Common myeloid progenitor, CD34-positive (primary cell): ENCODE data around the gene NPIPA7. TPM values are rescaled to one million over a fixed set of nuclear protein-coding genes. Genes with fewer than 3 reads are reported as not detected.
"Not testable (repeated sequence)": the region's sequence is repeated elsewhere in the genome, so short reads cannot be mapped to it uniquely, and the experiment has no call there.

Experiments
- CTCF ChIA-PET: fragments of 350-600 bp; sonication (Branson Sonifier 250); formaldehyde crosslinking; loops from one replicate; lab custom pipeline; 2021; ENCODE audit warnings: antibody characterized with exemption; lab: Charles Lee
- POLR2A ChIA-PET: fragments of 350-600 bp; sonication (Branson Sonifier 250); formaldehyde crosslinking; loops from one replicate; lab custom pipeline; 2021; ENCODE audit warnings: antibody characterized with exemption; lab: Charles Lee
- DNase-seq, 3 donors: peaks; one replicate each; pipeline versions ENCODE4 v3.0.0 to v3.0.0-alpha.2; 2013
- H3K27ac ChIP-seq, 2 experiments: 1 replicate in 1 of 2; 2 replicates in 1 of 2; pipeline ENCODE4 v1.7.0; 2013; ENCODE audit warnings: inconsistent platforms in 2 of 2, low read length in 2 of 2, mild to moderate bottlenecking in 2 of 2, low read depth in 1 of 2, moderate library complexity in 1 of 2; ENCODE audit not compliant: severe bottlenecking in 2 of 2, insufficient read depth in 1 of 2, poor library complexity in 1 of 2
- H3K27me3 ChIP-seq, 5 experiments: replicated peaks in 2 of 5; 1 replicate in 3 of 5; 2 replicates in 2 of 5; pipeline versions ENCODE4 v1.6.1 to v1.7.0; 2013; ENCODE audit warnings: low read length in 4 of 5, mild to moderate bottlenecking in 2 of 5, moderate library complexity in 2 of 5, inconsistent platforms in 1 of 5; ENCODE audit not compliant: insufficient read depth in 5 of 5, control insufficient read depth in 4 of 5
- H3K36me3 ChIP-seq, 4 experiments: 1 replicate in 2 of 4; 2 replicates in 2 of 4; pipeline versions ENCODE4 v1.6.1 to v1.7.0; 2013; ENCODE audit warnings: low read length in 3 of 4, control low read depth in 1 of 4, mild to moderate bottlenecking in 1 of 4; ENCODE audit not compliant: control insufficient read depth in 4 of 4, insufficient read depth in 4 of 4
- H3K4me1 ChIP-seq, 4 experiments: 1 replicate in 3 of 4; 2 replicates in 1 of 4; pipeline versions ENCODE4 v1.6.1 to v1.7.1; 2013; ENCODE audit warnings: low read length in 3 of 4, mild to moderate bottlenecking in 3 of 4, control low read depth in 1 of 4, inconsistent platforms in 1 of 4, moderate library complexity in 1 of 4; ENCODE audit not compliant: control insufficient read depth in 4 of 4, insufficient read depth in 4 of 4; ENCODE audit errors: control extremely low read depth in 1 of 4
- H3K4me3 ChIP-seq, 7 experiments: 1 replicate in 4 of 7; 2 replicates in 3 of 7; pipeline versions ENCODE4 v1.5.1 to v1.7.0; 2013; ENCODE audit warnings: mild to moderate bottlenecking in 7 of 7, low read length in 6 of 7, moderate library complexity in 6 of 7, inconsistent platforms in 2 of 7, low read depth in 2 of 7, control low read depth in 1 of 7; ENCODE audit not compliant: insufficient read depth in 4 of 7, control insufficient read depth in 1 of 7; ENCODE audit errors: extremely low read depth in 1 of 7
- H3K9me3 ChIP-seq, 5 experiments: 1 replicate in 4 of 5; 2 replicates in 1 of 5; pipeline versions ENCODE4 v1.6.1 to v1.7.1; 2013; ENCODE audit warnings: low read length in 4 of 5, mild to moderate bottlenecking in 2 of 5, inconsistent platforms in 1 of 5, low read depth in 1 of 5, moderate library complexity in 1 of 5; ENCODE audit not compliant: control insufficient read depth in 4 of 5, insufficient read depth in 2 of 5; ENCODE audit errors: control extremely low read depth in 1 of 5
- WGBS: methylation state at CpG from one replicate; pipeline ENCODE4 v1.1.5; 2013; ENCODE audit not compliant: insufficient coverage; 5-methylcytosine and 5-hydroxymethylcytosine counted together
- polyA plus RNA-seq: library from polyadenylated mRNA; unstranded; fragments of 120-200 nt; gene quantifications from one replicate; pipeline ENCODE4 v1.2.1, GENCODE V29; 2013

NPIPA7 gene
- 10.3 TPM for polyA plus RNA-seq

DNA sequence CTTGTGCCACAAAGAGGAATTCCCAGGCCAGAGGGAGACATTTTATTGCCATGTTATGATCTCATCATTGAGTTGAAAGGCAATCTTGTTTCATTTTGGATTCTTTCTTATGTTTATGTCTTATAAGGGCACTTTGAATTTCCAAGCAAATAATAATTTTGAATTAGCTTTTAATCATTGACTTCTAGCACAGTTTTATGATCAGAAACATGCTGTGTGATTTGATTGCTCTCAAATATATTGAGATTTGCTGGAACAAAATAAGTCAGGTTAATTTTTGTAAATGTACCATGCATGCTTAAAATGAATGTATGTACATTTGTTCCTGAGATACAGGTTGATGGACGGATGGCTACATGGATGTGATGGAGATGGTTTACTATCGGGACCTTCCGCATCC lies at the start of gene NPIPA7:
Gene NPIPA7 (plus strand): TSS at position 301 of the 400 bp plus-strand sequence. CDS start 105 bp downstream, outside the sequence.
- DNase-seq, H3K36me3 ChIP-seq, CTCF ChIA-PET, H3K27me3 ChIP-seq, H3K4me3 ChIP-seq, H3K27ac ChIP-seq, POLR2A ChIA-PET, H3K9me3 ChIP-seq, H3K4me1 ChIP-seq: not testable (repeated sequence)
- no CpG with 5 or more reads among the region's 3 CpGs for whole genome bisulfite sequencing

- H3K9me3 ChIP-seq, DNase-seq, H3K4me3 ChIP-seq, H3K27ac ChIP-seq, H3K36me3 ChIP-seq, H3K4me1 ChIP-seq, CTCF ChIA-PET, POLR2A ChIA-PET, H3K27me3 ChIP-seq: not testable (repeated sequence)
- no CpG with 5 or more reads among the region's 23 CpGs for WGBS
Measured at GRCh38 chr16:16331466-16331865, 47.5 kb upstream of the NPIPA7 start.

- H3K36me3 ChIP-seq, H3K4me1 ChIP-seq, H3K27me3 ChIP-seq, CTCF ChIA-PET, POLR2A ChIA-PET, H3K27ac ChIP-seq, H3K4me3 ChIP-seq, H3K9me3 ChIP-seq, DNase-seq: not testable (repeated sequence)
- no CpG with 5 or more reads among the region's 30 CpGs for WGBS
Measured at GRCh38 chr16:16357556-16357955, 21.4 kb upstream of the NPIPA7 start.

DNA sequence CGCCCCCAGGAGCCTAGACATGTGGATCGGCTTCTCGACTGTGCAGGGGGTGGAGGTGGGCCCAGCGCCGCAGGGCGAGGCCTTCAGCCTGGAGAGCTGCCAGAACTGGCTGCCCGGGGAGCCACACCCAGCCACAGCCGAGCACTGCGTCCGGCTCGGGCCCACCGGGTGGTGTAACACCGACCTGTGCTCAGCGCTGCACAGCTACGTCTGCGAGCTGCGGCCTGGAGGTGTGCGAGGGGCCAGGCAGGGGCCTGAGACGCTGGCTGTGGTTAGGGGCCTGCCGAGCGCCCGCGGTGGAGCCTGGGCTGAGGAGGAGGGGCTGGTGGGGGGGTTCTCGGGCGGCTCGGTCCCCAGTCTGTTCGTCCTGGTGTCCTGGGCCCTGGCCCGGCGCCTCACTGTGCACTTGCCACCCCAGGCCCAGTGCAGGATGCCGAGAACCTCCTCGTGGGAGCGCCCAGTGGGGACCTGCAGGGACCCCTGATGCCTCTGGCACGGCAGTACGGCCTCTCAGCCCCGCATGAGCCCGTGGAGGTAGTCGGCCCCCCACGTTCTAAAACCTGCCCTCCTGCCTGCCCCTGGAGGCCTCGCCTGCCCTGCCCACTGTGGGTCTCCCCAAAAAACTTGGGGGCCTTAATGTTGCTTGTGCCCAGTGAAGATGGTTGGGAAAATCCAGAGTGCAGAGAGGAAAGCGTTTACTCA lies 20.2 kb upstream of the NPIPA7 start:
- POLR2A ChIA-PET, H3K4me1 ChIP-seq, H3K27ac ChIP-seq, H3K9me3 ChIP-seq, H3K36me3 ChIP-seq, DNase-seq, H3K27me3 ChIP-seq, H3K4me3 ChIP-seq, CTCF ChIA-PET: not testable (repeated sequence)
- WGBS: no CpG with 5 or more reads among the region's 40 CpGs

- H3K4me3 ChIP-seq, H3K9me3 ChIP-seq, H3K27ac ChIP-seq, POLR2A ChIA-PET, DNase-seq, CTCF ChIA-PET, H3K27me3 ChIP-seq, H3K36me3 ChIP-seq, H3K4me1 ChIP-seq: not testable (repeated sequence)
- no CpG with 5 or more reads among the region's 31 CpGs for WGBS
Measured at GRCh38 chr16:16363595-16363994, 15.3 kb upstream of the NPIPA7 start.

GRCh38 chr16:16364100-16364499 lies 14.8 kb upstream of the NPIPA7 start:
- H3K4me1 ChIP-seq, H3K36me3 ChIP-seq, H3K27ac ChIP-seq, H3K4me3 ChIP-seq, H3K27me3 ChIP-seq, H3K9me3 ChIP-seq, DNase-seq, CTCF ChIA-PET, POLR2A ChIA-PET: not testable (repeated sequence)
- no CpG with 5 or more reads among the region's 39 CpGs for WGBS

DNA sequence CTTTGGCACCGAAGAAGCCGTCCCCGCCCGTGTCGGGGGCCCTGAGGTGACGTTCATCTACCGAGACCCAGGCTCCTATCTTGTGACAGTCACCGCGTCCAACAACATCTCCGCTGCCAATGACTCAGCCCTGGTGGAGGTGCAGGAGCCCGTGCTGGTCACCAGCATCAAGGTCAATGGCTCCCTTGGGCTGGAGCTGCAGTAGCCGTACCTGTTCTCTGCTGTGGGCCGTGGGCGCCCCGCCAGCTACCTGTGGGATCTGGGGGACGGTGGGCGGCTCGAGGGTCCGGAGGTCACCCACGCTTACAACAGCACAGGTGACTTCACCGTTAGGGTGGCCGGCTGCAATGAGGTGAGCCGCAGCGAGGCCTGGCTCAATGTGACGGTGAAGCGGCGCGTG lies 14.2 kb upstream of the NPIPA7 start:
- POLR2A ChIA-PET, CTCF ChIA-PET: not testable (repeated sequence)
- WGBS: no CpG with 5 or more reads among the region's 28 CpGs

More for the DNA sequence above, 14.2 kb upstream of the NPIPA7 start:
- H3K9me3 ChIP-seq, H3K36me3 ChIP-seq, H3K4me1 ChIP-seq, H3K4me3 ChIP-seq, DNase-seq, H3K27ac ChIP-seq, H3K27me3 ChIP-seq: not testable (repeated sequence)
